Measurements from ENCODE around the gene WDR59. TPM values are rescaled to one million over a fixed set of nuclear protein-coding genes. Genes with fewer than 3 reads are reported as not detected.

WDR59 gene
- total and polyA plus RNA-seq, 2 of the 4 experiments (the other 2 are of a cell fraction): 29.4 to 44.6 TPM

GRCh38 chr16:74888232-74888862 lies 96.6 kb downstream of the WDR59 start:
- Histone ChIP-seq H3K14ac (replicated peaks; ENCODE audit: low read depth, low read length) (no peak overlapping the region), H3K9me1 (ENCODE audit: insufficient read depth, low read length) (no peaks in the 10 kb centered on the region), H3K18ac (ENCODE audit: low read depth, low read length) (no peak overlapping the region), H3K4ac (ENCODE audit: low read depth, low read length) (no peak overlapping the region), H2AK9ac (replicated peaks; ENCODE audit: low read depth, low read length, poor library complexity) (no peak overlapping the region), H3K79me1 (ENCODE audit: low read depth in 1 of 2, low read length in 2 of 2) (no peaks in the 10 kb centered on the region), H3K36me3 (ENCODE audit: control insufficient read depth, insufficient read depth, low read length) (peaks cover 41% of the 10 kb centered on the region), H3K23ac (ENCODE audit: low read depth, low read length) (no peak overlapping the region), H2BK15ac (ENCODE audit: low read depth, low read length) (no peak overlapping the region), H4K8ac (ENCODE audit: low read depth in 2 of 2, low read length in 2 of 2) (no peak overlapping the region), H2AFZ (replicated peaks; ENCODE audit: low read length, poor library complexity) (no peak overlapping the region), H3K27me3 (ENCODE audit: control insufficient read depth, insufficient read depth, low read length) (no peaks in the 10 kb centered on the region), H4K91ac (ENCODE audit: insufficient read depth, low read depth, low read length) (no peak overlapping the region), H3K4me1 (ENCODE audit: control insufficient read depth, insufficient read depth, low read length) (peaks cover 4% of the 10 kb centered on the region; the same call in 1 of the 2 replicates), H3K9me3 (ENCODE audit: control insufficient read depth, insufficient read depth, low read length) (no peaks in the 10 kb centered on the region), H2BK5ac (ENCODE audit: low read depth, low read length, poor library complexity, severe bottlenecking) (no peak overlapping the region), H3K27ac (ENCODE audit: insufficient read depth, low read length) (no peak overlapping the region), H2BK20ac (ENCODE audit: low read depth, low read length) (no peak overlapping the region), H2BK120ac (ENCODE audit: low read depth, low read length) (no peak overlapping the region), H3K4me2 (ENCODE audit: low read depth, low read length) (no peak overlapping the region), H4K20me1 (ENCODE audit: insufficient read depth, low read length) (no peaks in the 10 kb centered on the region), H3K9ac (ENCODE audit: low read depth, low read length) (no peak overlapping the region), H4K5ac (ENCODE audit: low read depth, low read length) (no peak overlapping the region), H3K56ac (ENCODE audit: extremely low read depth, insufficient read depth, low read length) (no peak overlapping the region), H2AK5ac (ENCODE audit: low read depth, low read length) (no peak overlapping the region), H3K4me3 (ENCODE audit: insufficient read depth, low read depth, low read length) (no peak overlapping the region)
- 100% methylated on average over 3 of the region's 13 CpGs; no CpG with 5 or more reads in 1 of the 2 experiments for WGBS, 2 experiments (ENCODE audit: extremely low coverage in 2 of 2, insufficient read length in 1 of 2)
- ChIA-PET CTCF (no interaction called here), POLR2A (ENCODE audit: unreplicated experiment) (no interaction called here)
- ATAC-seq (ENCODE audit: low read depth) (no peak), DNase-seq (no peak)
- dilution Hi-C loops (cut with HindIII; ENCODE audit: low sequenced_read_pairs, unreplicated experiment): no loop called here
- in situ Hi-C loops (cut with MboI; ENCODE audit: low sequenced_read_pairs): no loop called here
- TF ChIP-seq CEBPB (IDR thresholded peaks at IDR 0.05; ENCODE audit: low read depth, low read length) (no peak), RFX5 (IDR thresholded peaks at IDR 0.05; ENCODE audit: low read depth, low read length) (no peak), POLR2A (IDR thresholded peaks at IDR 0.05; ENCODE audit: low read depth, low read length) (no peak), RAD21 (IDR thresholded peaks at IDR 0.05; ENCODE audit: low read length) (no peak), NFE2L2 (IDR thresholded peaks at IDR 0.05; ENCODE audit: low read depth, low read length) (no peak), MAZ (IDR thresholded peaks at IDR 0.05; ENCODE audit: borderline replicate concordance, low read depth, low read length) (no peak), BHLHE40 (IDR thresholded peaks at IDR 0.05; ENCODE audit: low read depth, low read length) (no peak), USF2 (IDR thresholded peaks at IDR 0.05; ENCODE audit: low read depth, low read length) (no peak), MAFK (IDR thresholded peaks at IDR 0.05; ENCODE audit: low read depth, low read length) (no peak), FOS (IDR thresholded peaks at IDR 0.05; ENCODE audit: low read depth, low read length) (no peak), MXI1 (IDR thresholded peaks at IDR 0.05; ENCODE audit: borderline replicate concordance, low read depth, low read length) (no peak), SMC3 (IDR thresholded peaks at IDR 0.05; ENCODE audit: low read depth, low read length) (no peak), CHD1 (IDR thresholded peaks at IDR 0.05; ENCODE audit: low read depth, low read length) (no peak), ELK1 (IDR thresholded peaks at IDR 0.05; ENCODE audit: borderline replicate concordance, low read depth, low read length) (no peak), RCOR1 (IDR thresholded peaks at IDR 0.05; ENCODE audit: insufficient replicate concordance, low read length) (no peak), CTCF (conservative IDR thresholded peaks at IDR 0.05; ENCODE audit: low read depth, low read length) (no peak)
- no TSS peak for BruUV-seq (replicated peaks)
- intact Hi-C loops (cut with micrococcal nuclease): no loop called here

All from IMR-90 (cell line).